Adrenal gland (tissue), 12 donors: Measurements from ENCODE around the gene SETD3. TPM values are rescaled to one million over a fixed set of nuclear protein-coding genes. Genes with fewer than 3 reads are reported as not detected.

ENCODE experiments used
- DNase-seq, 7 donors: peaks; one replicate each; pipeline ENCODE4 v3.0.0-alpha.2; 2019 to 2020
- H3K27ac ChIP-seq, 5 donors: fragments of 200-600 bp; sonication (generic) in 4 of 5; 1 replicate in 3 of 5; 2 replicates in 2 of 5; pipeline versions ENCODE4 v1.5.1 to v1.8.0; 2016 to 2020; ENCODE audit warnings: mild to moderate bottlenecking in 1 of 5
- H3K27me3 ChIP-seq: fragments of 200-600 bp; 2 replicates; pipeline ENCODE4 v1.8.0; 2021
- H3K36me3 ChIP-seq, 2 donors: fragments of 200-600 bp; replicated peaks in 1 of 2; 1 replicate in 1 of 2; 2 replicates in 1 of 2; pipeline versions ENCODE4 v1.5.1 to v1.8.0; 2018 to 2022
- H3K4me1 ChIP-seq, 2 donors: fragments of 200-600 bp; replicated peaks in 1 of 2; 1 replicate in 1 of 2; 2 replicates in 1 of 2; pipeline versions ENCODE4 v1.5.1 to v1.8.0; 2018 to 2021
- H3K4me3 ChIP-seq, 4 donors: fragments of 200-600 bp; sonication (generic) in 3 of 4; one replicate each; pipeline ENCODE4 v1.5.1; 2016 to 2018
- H3K9me3 ChIP-seq, 3 donors: fragments of 200-600 bp; sonication (generic) in 1 of 3; replicated peaks in 1 of 3; 1 replicate in 2 of 3; 2 replicates in 1 of 3; pipeline versions ENCODE4 v1.5.1 to v1.8.0; 2016 to 2021
- POLR2A ChIP-seq, 2 donors: fragments of 450-650 bp; IDR thresholded peaks; one replicate each; pipeline ENCODE4 v1.6.1; 2017; ENCODE audit warnings: antibody characterized with exemption in 2 of 2, mild to moderate bottlenecking in 2 of 2, moderate library complexity in 1 of 2
- WGBS, 4 donors: extraction: QIAGEN DNeasy Blood & Tissue Kit in 2 of 4; methylation state at CpG; one replicate each; pipeline versions ENCODE4 v1.1.5 to v1.1.7; 2013 to 2017; 5-methylcytosine and 5-hydroxymethylcytosine counted together
- intact Hi-C, 2 donors: fragments of 100-400 bp; cut with DNase I; formaldehyde crosslinking; loops; one replicate each; pipeline versions ENCODE4 v1.14.1 to v1.15.0; 2022 to 2023
- polyA plus RNA-seq, 3 donors: library from polyadenylated mRNA; stranded (reverse); fragments of 200-250 nt in 2 of 3; fragments of 350-450 nt in 1 of 3; fragmentation: Illumina TruSeq in 1 of 3; extraction: RNeasy Lipid Tissue Mini Kit (QIAGEN cat#74804) in 1 of 3; gene quantifications; one replicate each; pipeline ENCODE4 v1.2.3, GENCODE V29; 2013 to 2014
- total RNA-seq, 9 donors: library from RNA; depleted of rRNA in 4 of 9; stranded (reverse); fragments of >200 nt in 4 of 9; fragments of 120-200 nt in 1 of 9; fragmentation: NEBNext Ultra II Directional in 1 of 9; extraction: Animal tissue kit (Norgen Biotek cat#: 25700) in 1 of 9; gene quantifications; one replicate each; pipeline versions ENCODE4 v1.1.0 to v1.2.4, GENCODE V29; 2013 to 2023
- TF ChIP-seq, protein P1 (sequence below), 6 experiments: fragments of 450-650 bp in 4 of 6; fragments of 200-600 bp in 2 of 6; sonication (generic) in 1 of 6; IDR thresholded peaks; 1 replicate in 5 of 6; 2 replicates in 1 of 6; pipeline versions ENCODE4 v1.5.1 to v1.8.0; 2016 to 2021; ENCODE audit warnings: antibody characterized with exemption in 6 of 6, mild to moderate bottlenecking in 2 of 6, moderate library complexity in 1 of 6
- donor health status: healthy with polysubstance abuse.
- donor health status: Bipolar disorder and iron deficiency.
- donor health status: DM: yes; HTN: yes; CAD: no.
- donor health status: DM: no; HTN: no; CAD: no.
- donor health status: DM: no; HTN: no; CAD: no.
- donor health status: DM: yes; HTN: yes; CAD: no.

Gene SETD3
- total and polyA plus RNA-seq, 12 donors, result 23.1 to 58.6 (median 44.3) TPM

- Histone ChIP-seq H3K9me3 (no peaks in the 10 kb centered on the region), H3K4me1 (peaks cover 0 to 7% of the 10 kb centered on the region in 2 donors), H3K36me3 (peaks cover 0 to 15% of the 10 kb centered on the region in 2 donors), H3K4me3 (no peak overlapping the region), H3K27ac (no peak overlapping the region), H3K27me3 (no peaks in the 10 kb centered on the region)
- DNase-seq, result no peak
- 91 to 96% (median 93%) methylated on average over 6 of the region's 6 CpGs for WGBS, 4 donors
- intact Hi-C loops, result no loop called here
- TF ChIP-seq POLR2A (IDR thresholded peaks at IDR 0.05), result no peak
- TF ChIP-seq, protein P1, sequence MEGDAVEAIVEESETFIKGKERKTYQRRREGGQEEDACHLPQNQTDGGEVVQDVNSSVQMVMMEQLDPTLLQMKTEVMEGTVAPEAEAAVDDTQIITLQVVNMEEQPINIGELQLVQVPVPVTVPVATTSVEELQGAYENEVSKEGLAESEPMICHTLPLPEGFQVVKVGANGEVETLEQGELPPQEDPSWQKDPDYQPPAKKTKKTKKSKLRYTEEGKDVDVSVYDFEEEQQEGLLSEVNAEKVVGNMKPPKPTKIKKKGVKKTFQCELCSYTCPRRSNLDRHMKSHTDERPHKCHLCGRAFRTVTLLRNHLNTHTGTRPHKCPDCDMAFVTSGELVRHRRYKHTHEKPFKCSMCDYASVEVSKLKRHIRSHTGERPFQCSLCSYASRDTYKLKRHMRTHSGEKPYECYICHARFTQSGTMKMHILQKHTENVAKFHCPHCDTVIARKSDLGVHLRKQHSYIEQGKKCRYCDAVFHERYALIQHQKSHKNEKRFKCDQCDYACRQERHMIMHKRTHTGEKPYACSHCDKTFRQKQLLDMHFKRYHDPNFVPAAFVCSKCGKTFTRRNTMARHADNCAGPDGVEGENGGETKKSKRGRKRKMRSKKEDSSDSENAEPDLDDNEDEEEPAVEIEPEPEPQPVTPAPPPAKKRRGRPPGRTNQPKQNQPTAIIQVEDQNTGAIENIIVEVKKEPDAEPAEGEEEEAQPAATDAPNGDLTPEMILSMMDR (IDR thresholded peaks at IDR 0.05), result no peak
Observed at GRCh38 chr14:99413172-99413571, 67.5 kb downstream of the SETD3 start.

DNA sequence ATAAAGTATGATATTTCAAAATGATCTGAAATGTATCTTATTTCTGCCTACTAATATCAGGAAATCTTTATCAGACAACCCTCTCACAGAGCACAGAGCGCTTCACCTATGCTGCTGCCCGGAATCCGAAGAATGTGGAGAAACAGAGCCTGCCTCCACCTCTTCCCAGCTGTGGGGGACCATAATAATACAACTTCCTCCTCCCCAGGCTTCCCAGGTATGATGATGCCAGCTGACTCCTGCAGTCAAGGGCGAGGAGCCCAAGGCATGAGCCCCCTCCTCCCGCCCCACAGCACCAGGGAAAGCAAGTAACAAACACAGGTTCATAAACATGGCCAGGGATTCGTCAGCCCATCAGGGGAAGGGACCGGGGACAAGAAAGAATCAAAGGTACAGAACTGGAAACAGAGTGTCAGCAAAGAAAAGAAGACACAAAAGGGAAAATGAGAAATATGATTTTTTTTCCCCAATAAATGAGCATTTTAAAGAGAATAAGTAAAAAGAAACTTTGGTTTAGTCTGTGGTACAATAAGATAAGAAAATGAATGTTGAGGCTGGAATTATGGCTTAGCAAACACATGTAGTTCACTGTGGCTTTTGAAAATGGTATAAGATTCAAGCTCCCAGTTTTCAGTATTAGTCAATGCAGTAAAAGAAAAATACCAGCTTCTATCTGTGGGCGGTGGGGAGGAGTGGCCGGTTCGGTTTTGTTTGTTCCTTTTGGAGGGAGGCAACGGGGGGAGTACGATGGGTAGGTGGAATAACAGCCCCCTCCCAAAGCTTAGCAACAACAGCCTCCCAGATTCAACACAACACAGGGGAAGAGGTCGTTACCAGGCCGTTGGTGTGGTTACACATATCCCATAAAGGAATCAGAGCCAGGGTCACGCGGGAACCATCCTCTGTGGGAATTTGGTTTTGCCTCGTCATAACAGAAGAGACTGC, 68.3 kb downstream of the SETD3 start:
- TF ChIP-seq, protein P1 (IDR thresholded peaks at IDR 0.05), result no peak
- TF ChIP-seq POLR2A (IDR thresholded peaks at IDR 0.05), result no peak
- Histone ChIP-seq H3K9me3 (no peaks in the 10 kb centered on the region), H3K36me3 (peaks cover 0 to 15% of the 10 kb centered on the region in 2 donors), H3K27me3 (no peaks in the 10 kb centered on the region), H3K4me3 (no peak overlapping the region), H3K27ac (no peak overlapping the region), H3K4me1 (peaks cover 0 to 7% of the 10 kb centered on the region in 2 donors)
- intact Hi-C loops, result no loop called here
- DNase-seq, result no peak
- WGBS, 4 donors, result 88 to 90% (median 89%) methylated on average over 17 of the region's 17 CpGs

GRCh38 chr14:99410019-99410418, 70.6 kb downstream of the SETD3 start:
- Histone ChIP-seq H3K4me3 (no peak overlapping the region), H3K9me3 (no peaks in the 10 kb centered on the region), H3K27ac (no peak overlapping the region), H3K27me3 (no peaks in the 10 kb centered on the region), H3K4me1 (no peaks in the 10 kb centered on the region), H3K36me3 (peaks cover 0 to 28% of the 10 kb centered on the region in 2 donors)
- TF ChIP-seq, protein P1 (IDR thresholded peaks at IDR 0.05), result no peak
- no peak for TF ChIP-seq POLR2A (IDR thresholded peaks at IDR 0.05)
- DNase-seq, result no peak
- 92 to 96% (median 93%) methylated on average over 10 of the region's 10 CpGs for WGBS, 4 donors
- intact Hi-C loops, result no loop called here

GRCh38 chr14:99408971-99409289, 71.7 kb downstream of the SETD3 start:
- H3K36me3 ChIP-seq, result peaks cover 0 to 37% of the 10 kb centered on the region in 2 donors
- H3K27ac ChIP-seq, result no peak overlapping the region
- WGBS, 4 donors, result 85 to 97% (median 89%) methylated on average over 4 to 7 of the region's 7 CpGs
- TF ChIP-seq, protein P1 (IDR thresholded peaks at IDR 0.05), result no peak
- TF ChIP-seq POLR2A (IDR thresholded peaks at IDR 0.05), result no peak
- H3K27me3 ChIP-seq, result no peaks in the 10 kb centered on the region
- no peak overlapping the region for H3K4me3 ChIP-seq
- intact Hi-C loops, result no loop called here
- H3K9me3 ChIP-seq, result no peaks in the 10 kb centered on the region
- no peaks in the 10 kb centered on the region for H3K4me1 ChIP-seq
- DNase-seq, result no peak
